DMS114 treated with DMSO at 0.1 percent for 48 hours (cell line): Measurements from ENCODE around the gene OBSCN.

Source experiments
- DNase-seq: peaks from one replicate; lab custom pipeline; 2025; ENCODE audit not compliant: unreplicated experiment; lab: John Stamatoyannopoulos, UW

Gene OBSCN

GRCh38 chr1:228394571-228395394, 186.9 kb downstream of the OBSCN start:
- no peak for DNase-seq

DNA sequence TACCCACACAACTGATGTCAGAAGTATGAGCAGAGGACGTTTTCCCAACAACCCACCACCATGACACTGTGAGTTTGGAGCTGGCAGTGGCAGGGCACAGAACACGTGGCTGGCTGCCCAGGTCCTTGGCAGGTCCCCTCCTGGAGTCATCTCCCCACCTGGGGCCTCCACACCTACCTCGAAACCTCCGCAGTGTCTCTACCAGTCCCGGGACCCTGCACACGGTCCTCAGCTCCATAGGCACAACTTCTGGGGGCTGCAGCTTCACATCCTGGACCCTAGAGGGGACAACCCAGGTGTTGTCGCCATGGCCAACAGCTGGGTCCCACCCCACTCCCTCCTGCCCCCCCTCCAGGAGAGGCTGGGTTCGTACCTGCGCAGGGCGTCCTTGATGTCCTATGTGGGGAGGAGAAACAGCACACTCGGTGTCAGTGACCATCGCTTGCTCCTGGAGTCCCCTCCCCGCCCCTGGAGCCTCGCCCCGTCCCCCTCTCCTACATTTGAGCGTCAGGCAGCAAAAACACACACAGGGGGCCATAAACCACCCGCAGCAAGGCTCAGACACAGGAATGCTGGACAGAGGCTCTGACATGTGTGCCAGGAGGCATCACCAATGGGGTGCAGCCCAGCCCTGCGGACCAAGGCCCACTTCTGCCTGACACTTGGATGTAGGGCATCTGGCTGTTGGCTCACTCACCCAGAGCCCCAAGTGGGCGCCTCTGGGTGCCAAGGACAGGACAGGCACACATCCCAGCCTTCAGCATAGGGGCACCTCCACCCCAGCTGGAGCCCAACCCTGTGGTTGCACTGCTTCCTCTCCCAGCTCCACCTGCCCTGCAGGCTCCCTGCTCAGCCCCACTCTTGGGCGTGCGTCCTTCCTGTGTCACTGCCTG, 189.2 kb downstream of the OBSCN start:
- no peak for DNase-seq

DNA sequence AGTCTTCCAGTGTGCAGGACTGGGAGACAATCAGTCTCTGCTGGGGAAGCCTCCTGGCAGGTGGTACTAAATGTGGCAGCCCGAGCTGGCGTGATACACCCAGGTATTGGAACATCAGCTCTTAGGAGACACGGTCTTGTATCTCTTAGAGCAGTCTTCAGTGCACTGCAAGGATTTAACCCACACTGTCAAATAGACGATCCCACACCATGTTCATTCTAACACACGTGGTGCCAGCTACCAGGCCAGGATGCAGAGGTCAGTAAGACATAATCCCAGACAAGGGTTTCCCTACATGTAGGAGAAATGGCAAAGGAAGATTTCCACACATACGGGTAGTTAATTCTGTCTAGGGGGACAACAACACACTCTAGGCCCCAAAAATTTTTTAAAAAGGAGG, 190.1 kb downstream of the OBSCN start:
- DNase-seq, result no peak

GRCh38 chr1:228398741-228399461, 191.1 kb downstream of the OBSCN start:
- no peak for DNase-seq

GRCh38 chr1:228399531-228400236, 191.8 kb downstream of the OBSCN start:
- no peak for DNase-seq

DNA sequence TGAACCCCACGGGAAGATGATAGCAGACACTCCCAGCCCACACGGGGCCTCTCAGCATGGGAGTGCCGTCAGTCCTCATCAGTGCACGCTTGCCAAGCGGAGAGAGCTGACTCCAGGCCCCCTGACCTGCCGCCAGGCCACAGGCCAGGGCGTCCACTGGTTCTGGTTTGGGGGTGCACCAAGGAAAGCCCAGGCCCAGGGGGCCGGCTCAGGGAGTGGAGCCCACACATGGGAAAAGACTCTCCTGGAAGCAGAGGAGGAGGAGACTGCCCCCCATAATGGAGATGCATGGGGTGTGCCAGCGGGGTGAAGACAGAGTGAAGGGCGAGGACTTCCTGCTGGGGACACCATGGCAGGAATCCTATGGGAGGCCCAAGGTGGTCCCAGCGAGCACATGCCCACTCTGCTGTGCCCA, 192.4 kb downstream of the OBSCN start:
- DNase-seq, result no peak

DNA sequence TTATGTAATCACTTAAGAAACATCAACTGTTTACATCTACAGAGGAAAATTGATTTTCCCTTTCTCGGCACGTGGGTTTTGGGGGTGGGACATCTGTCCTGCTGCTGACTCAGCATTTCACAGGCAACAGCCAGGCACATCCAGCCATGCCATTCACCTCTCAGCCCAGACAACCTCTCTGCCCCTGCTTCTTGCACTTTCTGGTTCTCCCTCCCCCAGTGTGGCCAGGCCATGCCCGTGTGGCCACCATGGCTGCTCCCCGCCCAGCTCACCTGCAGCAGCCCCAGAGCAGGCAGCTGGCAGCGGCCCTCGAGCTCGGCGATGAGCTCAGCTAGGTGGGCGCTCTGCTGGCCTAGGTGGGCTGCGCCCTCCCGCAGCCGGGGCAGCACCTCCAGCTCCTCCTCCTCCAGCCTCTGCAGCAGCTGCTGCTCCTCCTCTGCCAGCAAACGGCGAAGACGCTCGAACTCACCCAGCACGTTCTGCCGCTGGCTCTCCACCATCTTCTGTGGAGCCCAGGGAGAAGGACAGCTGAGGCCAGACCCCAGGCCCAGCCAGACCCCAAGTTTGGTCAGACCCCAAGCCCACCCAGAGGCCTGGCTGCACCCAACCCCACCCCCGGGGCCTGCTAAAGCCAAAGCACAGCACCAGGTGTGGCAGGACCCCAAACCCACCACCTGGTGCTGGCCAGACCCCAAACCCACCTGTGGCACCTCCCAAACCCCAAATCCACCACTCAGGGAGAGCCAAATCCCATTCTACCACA, 193.0 kb downstream of the OBSCN start:
- DNase-seq, result no peak

GRCh38 chr1:228401782-228402640, 194.2 kb downstream of the OBSCN start:
- no peak for DNase-seq

DNA sequence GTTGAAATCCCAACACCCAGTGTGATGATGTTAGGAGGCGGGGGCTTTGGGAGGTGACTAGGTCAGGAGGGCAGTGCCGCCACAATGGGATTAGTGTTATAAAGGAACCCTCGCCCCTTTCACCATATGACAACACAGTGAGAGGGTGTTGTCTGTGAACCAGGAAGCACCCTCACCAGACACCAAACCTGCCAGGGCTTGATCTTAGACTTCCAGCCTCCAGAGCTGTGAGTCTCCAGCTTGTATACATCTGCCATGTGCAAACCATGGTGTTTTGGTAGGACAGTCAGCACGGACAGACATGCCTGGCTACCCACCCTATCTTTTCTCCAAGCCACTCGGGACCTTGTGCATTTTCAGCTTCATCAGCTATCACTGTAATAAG, 194.8 kb downstream of the OBSCN start:
- no peak for DNase-seq

GRCh38 chr1:228403231-228403631, 195.4 kb downstream of the OBSCN start:
- DNase-seq, result no peak

DNA sequence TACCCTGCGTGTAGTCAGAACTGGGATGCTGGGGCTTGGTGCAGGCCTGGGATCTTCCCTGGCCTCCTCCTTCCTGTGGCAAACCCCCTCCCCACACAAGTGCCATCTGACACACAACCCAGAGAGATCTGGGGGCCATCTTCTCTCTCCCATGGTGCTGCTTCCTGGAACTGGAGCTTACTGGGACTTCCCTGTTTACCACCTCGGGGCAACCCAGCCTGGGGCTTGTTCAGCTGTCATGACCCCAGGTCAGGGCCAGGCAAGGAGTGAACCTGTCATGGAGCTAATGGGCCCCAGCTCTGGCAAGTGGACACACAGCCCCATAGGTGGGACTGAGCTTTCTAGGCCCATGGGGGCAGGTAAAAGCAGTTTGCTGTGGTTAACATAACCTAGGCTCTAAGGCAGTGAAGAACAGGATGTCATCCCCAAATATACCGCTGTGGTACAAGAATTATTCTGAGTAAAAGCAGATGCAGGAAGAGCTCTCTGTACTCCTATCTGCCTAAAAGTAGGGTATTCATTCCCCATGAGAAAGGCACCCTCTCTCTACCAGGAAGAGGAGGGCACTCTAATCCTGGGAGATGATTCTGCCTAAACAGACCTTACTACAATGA, 196.4 kb downstream of the OBSCN start:
- no peak for DNase-seq

- no peak for DNase-seq
Observed at GRCh38 chr1:228405200-228405978, 197.5 kb downstream of the OBSCN start.

DNA sequence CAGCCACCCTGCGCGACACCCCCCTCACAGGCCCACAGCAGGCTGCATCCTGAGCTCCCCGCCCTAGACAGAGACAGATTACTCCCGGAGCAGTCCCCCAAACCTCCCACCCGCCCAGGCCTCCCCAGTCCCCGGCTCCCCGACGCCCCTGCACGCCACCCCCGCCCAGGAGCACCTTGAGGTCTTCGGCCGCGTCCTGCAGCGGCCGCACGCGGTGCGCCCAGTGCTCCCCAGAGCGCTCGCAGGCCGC, 198.1 kb downstream of the OBSCN start:
- DNase-seq, result no peak

GRCh38 chr1:228407106-228408040, 199.5 kb downstream of the OBSCN start:
- no peak for DNase-seq

GRCh38 chr1:228408041-228408868, 200.4 kb downstream of the OBSCN start:
- DNase-seq, result no peak
